Measurements from ENCODE around the gene RAC3.

Gene RAC3

DNA sequence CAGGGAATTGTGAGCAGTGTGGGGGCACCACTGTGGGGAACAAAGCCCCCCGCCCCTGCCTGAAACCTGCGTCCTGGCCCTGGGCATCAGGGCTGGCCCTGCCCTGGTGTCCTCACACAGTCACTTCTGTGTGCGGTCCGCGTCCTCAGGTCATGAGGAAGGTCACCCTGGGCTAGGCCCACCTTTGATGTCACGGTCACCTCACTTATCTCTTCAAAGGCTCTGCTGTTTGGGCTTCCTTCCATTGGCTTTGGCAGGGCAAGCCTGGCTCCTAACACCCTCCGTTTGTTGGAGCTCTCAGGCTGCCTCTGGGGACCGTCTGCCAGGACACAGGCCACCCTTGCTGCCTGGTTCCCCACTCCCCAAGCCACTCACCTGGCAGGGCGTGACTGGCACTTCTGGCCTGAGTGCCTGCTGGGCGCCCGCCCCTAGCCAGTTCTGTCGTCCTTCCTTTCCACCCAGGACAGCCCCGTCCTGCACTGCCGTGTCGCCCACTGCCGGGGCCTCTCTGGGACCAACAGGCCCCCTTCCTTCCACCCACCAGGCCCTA, 17.6 kb upstream of the RAC3 start:
- no peak for ATAC-seq (ENCODE audit: low read depth)
- H3K4me3 Mint-ChIP-seq = no peak overlapping the region
- no peak overlapping the region for H3K27ac Mint-ChIP-seq

DNA sequence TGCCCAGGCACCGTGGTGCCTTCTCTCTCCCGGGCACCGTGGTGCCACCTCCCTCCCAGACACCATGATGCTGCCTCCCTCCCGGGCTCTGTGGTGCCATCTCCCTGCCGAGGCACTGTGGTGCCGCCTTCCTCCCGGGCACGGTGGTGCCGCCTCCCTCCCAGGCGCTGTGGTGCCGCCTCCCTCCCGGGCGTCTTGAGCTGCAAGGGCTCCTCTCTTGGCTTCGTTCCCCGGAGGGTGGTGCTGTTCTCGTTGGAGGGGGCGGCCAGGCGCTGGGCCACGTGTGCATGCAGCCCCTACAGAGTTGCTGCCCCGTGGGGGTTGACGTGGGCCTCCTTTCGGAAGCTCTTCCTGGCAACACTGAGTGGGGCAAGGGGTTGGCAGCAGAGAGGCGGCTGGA, 17.0 kb upstream of the RAC3 start:
- Mint-ChIP-seq H3K27me3 (no peaks in the 10 kb centered on the region), H3K9me3 (no peaks in the 10 kb centered on the region)

More for the DNA sequence above, 17.6 kb upstream of the RAC3 start:
- Mint-ChIP-seq H3K27me3 (no peaks in the 10 kb centered on the region), H3K4me1 (no peaks in the 10 kb centered on the region), H3K36me3 (peaks cover 7% of the 10 kb centered on the region), H3K9me3 (no peaks in the 10 kb centered on the region)
- DNase-seq (ENCODE audit: low spot score in 2 of 2) = no peak

GRCh38 chr17:82014971-82015310, 16.5 kb upstream of the RAC3 start:
- Mint-ChIP-seq H3K4me1 (no peaks in the 10 kb centered on the region), H3K27ac (no peak overlapping the region), H3K36me3 (peaks cover 4% of the 10 kb centered on the region), H3K4me3 (no peak overlapping the region), H3K27me3 (no peaks in the 10 kb centered on the region), H3K9me3 (no peaks in the 10 kb centered on the region)
- no peak for ATAC-seq (ENCODE audit: low read depth)
- DNase-seq (ENCODE audit: low spot score in 2 of 2) = no peak

More for the DNA sequence above, 17.0 kb upstream of the RAC3 start:
- Mint-ChIP-seq H3K36me3 (peaks cover 5% of the 10 kb centered on the region), H3K27ac (no peak overlapping the region), H3K4me1 (no peaks in the 10 kb centered on the region), H3K4me3 (no peak overlapping the region)
- DNase-seq (ENCODE audit: low spot score in 2 of 2) = no peak
- no peak for ATAC-seq (ENCODE audit: low read depth)

DNA sequence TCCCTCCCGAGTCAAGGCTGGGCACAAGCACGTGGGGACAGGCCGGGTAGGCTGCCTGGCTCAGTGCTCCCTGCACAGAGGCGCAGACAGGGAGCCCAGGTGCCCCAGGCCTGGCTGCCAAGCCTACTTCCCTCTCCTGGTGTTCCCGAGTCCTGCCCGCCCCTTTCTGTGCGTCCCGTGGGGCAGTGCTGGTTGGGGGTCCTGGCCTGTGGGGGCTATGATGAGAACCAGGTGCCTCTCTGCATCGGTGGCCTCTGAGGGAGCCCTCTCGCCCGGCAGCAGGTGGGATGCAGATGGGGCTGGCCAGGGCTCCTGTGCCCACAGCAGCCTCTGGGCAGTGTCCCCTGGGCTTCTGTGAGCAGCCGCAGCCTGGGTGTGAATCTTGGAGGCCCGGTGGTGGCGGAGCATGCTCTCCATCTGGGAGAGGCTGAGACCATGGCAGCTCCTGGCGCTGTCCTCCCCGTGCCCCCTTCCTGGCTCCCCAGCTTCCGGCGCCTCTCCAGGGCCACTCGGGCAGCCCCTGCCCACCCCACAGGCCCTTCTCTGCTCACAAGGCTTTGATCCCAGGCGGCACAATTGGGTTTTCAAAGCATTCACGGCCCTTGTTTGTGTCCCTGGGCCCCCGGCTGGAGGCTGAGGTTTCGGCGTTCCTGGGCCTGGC, 16.0 kb upstream of the RAC3 start:
- Mint-ChIP-seq H3K4me1 (no peaks in the 10 kb centered on the region), H3K4me3 (no peak overlapping the region), H3K27ac (no peak overlapping the region), H3K36me3 (peaks cover 4% of the 10 kb centered on the region), H3K27me3 (no peaks in the 10 kb centered on the region), H3K9me3 (no peaks in the 10 kb centered on the region)
- ATAC-seq (ENCODE audit: low read depth) (no peak), DNase-seq (ENCODE audit: low spot score in 2 of 2) (no peak)

DNA sequence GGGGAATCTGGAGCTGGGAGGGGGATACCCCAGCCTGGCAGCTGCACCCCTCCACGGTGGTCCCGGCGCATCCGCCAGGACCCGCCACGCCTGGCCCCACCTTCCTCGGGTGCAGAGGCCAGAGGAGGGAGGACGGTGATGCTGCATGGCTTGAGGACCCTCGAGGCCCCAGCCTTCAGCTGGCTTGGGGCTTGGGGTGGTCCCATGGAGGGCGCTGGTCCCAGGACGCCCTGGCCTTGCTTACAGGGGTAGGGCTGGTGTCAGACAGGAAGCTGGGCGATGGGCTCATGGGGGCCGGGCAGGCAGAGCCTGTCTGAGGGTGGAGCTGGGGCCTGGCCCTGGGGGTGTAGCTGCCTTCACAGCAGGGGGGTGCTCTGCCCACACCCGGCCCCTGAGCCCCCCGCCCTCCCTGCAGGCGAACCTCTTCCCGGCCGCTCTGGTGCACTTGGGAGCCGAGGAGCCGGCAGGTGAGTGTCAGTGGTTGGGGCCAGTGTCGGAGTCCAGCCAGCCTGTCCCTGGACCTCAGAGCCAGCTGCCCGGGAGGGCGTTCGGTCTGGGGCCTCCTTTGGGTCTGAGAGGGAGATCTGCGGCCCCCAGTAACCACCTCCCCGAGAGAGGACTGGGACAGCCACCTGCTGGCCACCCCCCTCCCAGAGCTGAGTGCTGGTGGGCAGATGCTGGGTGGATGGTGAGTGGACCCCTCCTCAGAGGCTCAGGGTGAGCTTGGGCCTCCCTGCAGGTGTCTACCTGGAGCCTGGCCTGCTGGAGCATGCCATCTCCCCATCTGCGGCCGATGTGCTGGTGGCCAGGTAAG, 15.2 kb upstream of the RAC3 start:
- Mint-ChIP-seq H3K4me3 (no peak overlapping the region), H3K36me3 (peaks cover 4% of the 10 kb centered on the region), H3K9me3 (no peaks in the 10 kb centered on the region), H3K27ac (no peak overlapping the region), H3K27me3 (no peaks in the 10 kb centered on the region), H3K4me1 (peaks cover 3% of the 10 kb centered on the region)
- no peak for ATAC-seq (ENCODE audit: low read depth)
- DNase-seq (ENCODE audit: low spot score in 2 of 2) = no peak

GRCh38 chr17:82016875-82017459, 14.5 kb upstream of the RAC3 start:
- Mint-ChIP-seq H3K4me1 (peaks cover 6% of the 10 kb centered on the region), H3K27ac (no peak overlapping the region), H3K27me3 (no peaks in the 10 kb centered on the region), H3K36me3 (peaks cover 4% of the 10 kb centered on the region), H3K4me3 (no peak overlapping the region), H3K9me3 (no peaks in the 10 kb centered on the region)
- ATAC-seq (ENCODE audit: low read depth) (no peak), DNase-seq (ENCODE audit: low spot score in 2 of 2) (no peak)

GRCh38 chr17:82017612-82018151, 13.8 kb upstream of the RAC3 start:
- ATAC-seq (ENCODE audit: low read depth) (no peak), DNase-seq (ENCODE audit: low spot score in 2 of 2) (no peak)
- H3K27me3 Mint-ChIP-seq = no peaks in the 10 kb centered on the region
- H3K4me3 Mint-ChIP-seq = no peak overlapping the region
- no peaks in the 10 kb centered on the region for H3K9me3 Mint-ChIP-seq
- H3K4me1 Mint-ChIP-seq = peaks cover 6% of the 10 kb centered on the region
- H3K27ac Mint-ChIP-seq = no peak overlapping the region
- peaks cover 4% of the 10 kb centered on the region for H3K36me3 Mint-ChIP-seq

DNA sequence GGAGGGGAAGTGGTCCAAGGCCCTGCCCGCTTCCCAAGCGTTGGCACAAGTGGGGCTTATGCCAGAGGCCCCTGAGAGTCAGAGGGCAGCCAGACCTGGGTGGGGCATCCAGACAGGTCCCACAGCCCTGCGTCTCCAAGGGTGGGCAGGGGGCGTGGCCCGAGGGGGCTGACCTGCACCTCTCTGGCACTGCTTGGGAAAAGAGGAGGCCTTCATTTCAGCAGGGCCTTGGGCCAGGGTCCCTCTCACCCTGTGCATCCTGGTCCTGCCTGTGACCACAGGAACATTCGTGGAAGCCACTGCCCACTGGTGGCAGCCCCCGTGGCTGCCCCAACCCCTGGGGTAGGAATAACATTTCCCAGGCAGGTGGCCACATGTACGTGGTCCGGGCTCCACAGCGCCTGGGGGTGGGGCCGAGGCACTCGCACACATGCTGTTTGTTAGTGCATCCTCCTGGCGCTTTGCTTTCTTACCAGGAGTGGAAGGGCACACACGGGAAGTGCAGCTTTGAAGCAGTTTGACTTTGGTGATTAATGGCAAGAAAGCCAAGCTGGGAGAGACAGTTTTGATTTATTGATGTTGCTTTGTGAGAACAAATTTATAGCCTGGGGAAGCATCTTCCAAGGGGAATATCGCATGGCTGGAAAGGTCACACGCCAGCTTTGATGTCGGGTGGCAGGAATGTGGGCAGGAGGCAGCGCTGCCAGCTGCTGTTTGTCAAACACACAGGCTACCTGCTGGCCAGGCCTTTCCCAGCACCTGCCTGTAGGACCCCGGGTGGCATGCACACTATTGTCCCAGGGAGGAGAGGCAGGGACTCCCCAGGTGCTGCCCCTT, 13.1 kb upstream of the RAC3 start:
- no peak for ATAC-seq (ENCODE audit: low read depth)
- H3K27ac Mint-ChIP-seq = no peak overlapping the region
- peaks cover 6% of the 10 kb centered on the region for H3K4me1 Mint-ChIP-seq
- H3K36me3 Mint-ChIP-seq = peaks cover 4% of the 10 kb centered on the region
- H3K9me3 Mint-ChIP-seq = no peaks in the 10 kb centered on the region
- H3K27me3 Mint-ChIP-seq = no peaks in the 10 kb centered on the region
- no peak overlapping the region for H3K4me3 Mint-ChIP-seq
- DNase-seq (ENCODE audit: low spot score in 2 of 2) = no peak

GRCh38 chr17:82018989-82019689, 12.3 kb upstream of the RAC3 start:
- no peak for ATAC-seq (ENCODE audit: low read depth)
- Mint-ChIP-seq H3K36me3 (peaks cover under 1% of the 10 kb centered on the region), H3K4me1 (peaks cover 6% of the 10 kb centered on the region), H3K27me3 (no peaks in the 10 kb centered on the region), H3K9me3 (no peaks in the 10 kb centered on the region), H3K27ac (no peak overlapping the region), H3K4me3 (no peak overlapping the region)
- no peak for DNase-seq (ENCODE audit: low spot score in 2 of 2)

DNA sequence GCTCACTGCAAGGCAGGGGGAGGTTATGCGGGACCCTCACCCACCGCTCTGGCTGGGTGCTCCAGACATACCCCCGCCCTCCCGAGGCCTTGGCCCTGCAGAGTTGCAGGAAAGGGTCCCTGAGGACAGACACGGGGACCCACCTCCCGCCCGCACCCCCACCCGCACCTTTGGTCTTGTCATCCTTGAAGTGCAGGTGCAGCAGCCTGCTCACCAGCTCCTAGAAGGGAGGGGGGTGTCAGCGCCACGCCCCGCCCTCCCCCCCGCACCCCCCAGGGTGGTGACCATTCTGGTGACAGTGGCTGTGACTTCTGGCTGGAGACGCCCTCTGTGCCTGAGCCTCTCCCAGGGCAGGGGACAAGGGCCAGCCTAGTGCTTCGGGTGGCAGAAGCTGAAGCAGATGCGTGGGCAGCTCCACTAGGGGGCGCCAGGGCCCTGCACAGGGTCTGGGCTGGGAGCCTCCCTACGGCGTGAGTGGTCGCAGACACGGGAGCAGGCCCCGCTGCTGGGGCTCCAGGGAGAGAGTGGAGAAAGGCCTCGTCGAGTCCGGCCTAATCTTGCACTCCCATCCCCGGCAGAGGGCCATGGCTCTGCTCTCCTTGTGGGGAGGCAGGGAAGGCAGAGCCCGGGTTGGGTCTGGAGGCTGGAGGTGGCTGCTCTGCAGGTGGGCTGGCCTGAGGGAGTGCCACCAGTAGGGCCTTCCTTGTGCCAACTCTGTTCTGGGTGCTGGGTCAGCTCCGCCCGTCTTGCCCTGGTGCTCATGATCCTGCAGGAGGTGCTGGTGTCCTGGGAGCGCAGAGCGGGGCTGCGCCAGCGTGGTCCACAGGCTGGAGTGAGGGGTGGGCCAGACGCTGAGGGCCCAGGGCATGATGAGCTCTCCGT, 11.5 kb upstream of the RAC3 start:
- Mint-ChIP-seq H3K27ac (no peak overlapping the region), H3K4me3 (no peak overlapping the region), H3K36me3 (no peaks in the 10 kb centered on the region), H3K27me3 (no peaks in the 10 kb centered on the region), H3K9me3 (no peaks in the 10 kb centered on the region), H3K4me1 (peaks cover 6% of the 10 kb centered on the region)
- ATAC-seq (ENCODE audit: low read depth) (no peak), DNase-seq (ENCODE audit: low spot score in 2 of 2) (peak in 1 of 2 donors; percentile 58)

GRCh38 chr17:82020572-82021106, 10.8 kb upstream of the RAC3 start:
- ATAC-seq (ENCODE audit: low read depth) (no peak), DNase-seq (ENCODE audit: low spot score in 2 of 2) (no peak)
- H3K36me3 Mint-ChIP-seq = peaks cover 2% of the 10 kb centered on the region
- H3K27me3 Mint-ChIP-seq = peaks cover 2% of the 10 kb centered on the region
- no peaks in the 10 kb centered on the region for H3K9me3 Mint-ChIP-seq
- peaks cover 6% of the 10 kb centered on the region for H3K4me1 Mint-ChIP-seq
- no peak overlapping the region for H3K27ac Mint-ChIP-seq
- no peak overlapping the region for H3K4me3 Mint-ChIP-seq

Data from memory B cell (primary cell).